Measurements from ENCODE around the gene RGP1. TPM values are rescaled to one million over a fixed set of nuclear protein-coding genes. Genes with fewer than 3 reads are reported as not detected.

RGP1 gene
- total RNA-seq, 2 donors from 2014 or later: 21.3 to 25.7 TPM

GRCh38 chr9:35790385-35791296, 41.6 kb downstream of the RGP1 start:
- H3K36me3 ChIP-seq: no peaks in the 10 kb centered on the region
- H3K4me3 ChIP-seq: peak overlapping the region; percentile 58 to 66
- peak; percentile 67 to 91 for TF ChIP-seq CTCF (IDR thresholded peaks at IDR 0.05)
- peak; percentile 81 for DNase-seq (ENCODE audit: low spot score)
- no peaks in the 10 kb centered on the region for H3K27me3 ChIP-seq
- H3K9me3 ChIP-seq: no peaks in the 10 kb centered on the region
- peaks cover 0 to 41% of the 10 kb centered on the region in 2 donors for H3K4me1 ChIP-seq
- peak overlapping the region; percentile 74 to 86 for H3K27ac ChIP-seq

DNA sequence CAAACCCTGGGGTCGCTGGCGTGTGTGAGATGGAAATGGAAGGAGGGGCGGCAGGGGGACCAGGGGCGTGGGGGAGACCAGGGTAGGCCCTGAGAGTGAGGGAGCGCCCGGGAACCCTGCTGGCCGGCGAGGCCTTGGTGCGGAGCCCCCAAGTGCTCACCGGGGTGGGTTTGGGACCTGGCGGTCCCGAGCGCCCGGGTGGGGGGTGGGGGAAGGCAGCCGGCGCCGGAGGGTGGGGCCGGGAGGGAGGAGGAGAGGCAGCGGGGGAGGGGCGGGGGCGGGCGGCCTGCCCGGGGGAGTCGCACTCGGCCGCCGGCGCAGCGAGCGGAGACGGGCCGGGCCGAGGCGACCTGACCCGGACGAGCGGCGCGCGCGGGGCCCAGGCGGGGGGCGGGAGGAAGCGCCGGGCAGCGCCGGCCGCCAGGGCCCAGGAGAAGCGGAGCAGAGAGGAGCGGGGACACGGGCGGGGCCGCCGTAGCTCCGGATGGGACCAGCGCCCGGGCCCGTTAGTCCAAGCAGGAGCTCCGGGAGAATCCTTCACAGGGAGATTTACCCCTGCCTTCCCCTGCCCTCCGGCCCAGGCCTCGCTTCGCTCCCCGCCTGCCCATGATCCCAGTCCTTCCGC, 42.3 kb downstream of the RGP1 start, which contains the start of gene NPR2:
NPR2 (plus strand) TSS at position 295 of the 625 bp plus-strand sequence. CDS start 818 bp downstream, outside the sequence.
- Histone ChIP-seq H3K4me1 (peaks cover 0 to 41% of the 10 kb centered on the region in 2 donors), H3K27ac (peak within 1 kb of the TSS; percentile 74 to 86), H3K36me3 (no peaks in the 10 kb centered on the region), H3K9me3 (no peaks in the 10 kb centered on the region), H3K4me3 (peak within 1 kb of the TSS; percentile 58 to 66), H3K27me3 (no peaks in the 10 kb centered on the region)
- no peak for DNase-seq (ENCODE audit: low spot score)
- TF ChIP-seq CTCF (IDR thresholded peaks at IDR 0.05): no peak

- peaks cover 0 to 41% of the 10 kb centered on the region in 2 donors for H3K4me1 ChIP-seq
- no peak for TF ChIP-seq CTCF (IDR thresholded peaks at IDR 0.05)
- no peaks in the 10 kb centered on the region for H3K27me3 ChIP-seq
- no peaks in the 10 kb centered on the region for H3K9me3 ChIP-seq
- peak overlapping the region; percentile 58 to 66 for H3K4me3 ChIP-seq
- DNase-seq (ENCODE audit: low spot score): no peak
- no peaks in the 10 kb centered on the region for H3K36me3 ChIP-seq
- peak overlapping the region; percentile 74 to 86 for H3K27ac ChIP-seq
These were observed 43.1 kb downstream of the RGP1 start for GRCh38 chr9:35792024-35792813.

DNA sequence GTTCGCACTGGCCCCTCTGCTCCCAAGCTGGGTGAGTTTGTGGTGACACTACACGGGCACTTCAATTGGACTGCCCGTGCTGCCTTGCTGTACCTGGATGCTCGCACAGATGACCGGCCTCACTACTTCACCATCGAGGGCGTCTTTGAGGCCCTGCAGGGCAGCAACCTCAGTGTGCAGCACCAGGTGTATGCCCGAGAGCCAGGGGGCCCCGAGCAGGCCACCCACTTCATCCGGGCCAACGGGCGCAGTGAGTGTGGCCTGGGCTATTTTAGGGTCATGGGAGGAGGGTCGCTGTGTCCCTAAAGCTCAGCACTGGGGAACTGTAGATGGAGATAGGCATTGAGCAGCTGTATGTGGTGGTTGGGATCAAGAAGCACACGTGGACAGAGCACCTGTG, 43.7 kb downstream of the RGP1 start:
- H3K9me3 ChIP-seq: no peaks in the 10 kb centered on the region
- peak overlapping the region in 1 of 2 donors; percentile 0 for H3K4me3 ChIP-seq
- no peak for DNase-seq (ENCODE audit: low spot score)
- H3K27ac ChIP-seq: no peak overlapping the region
- peaks cover 0 to 41% of the 10 kb centered on the region in 2 donors for H3K4me1 ChIP-seq
- no peaks in the 10 kb centered on the region for H3K36me3 ChIP-seq
- no peaks in the 10 kb centered on the region for H3K27me3 ChIP-seq
- no peak for TF ChIP-seq CTCF (IDR thresholded peaks at IDR 0.05)

DNA sequence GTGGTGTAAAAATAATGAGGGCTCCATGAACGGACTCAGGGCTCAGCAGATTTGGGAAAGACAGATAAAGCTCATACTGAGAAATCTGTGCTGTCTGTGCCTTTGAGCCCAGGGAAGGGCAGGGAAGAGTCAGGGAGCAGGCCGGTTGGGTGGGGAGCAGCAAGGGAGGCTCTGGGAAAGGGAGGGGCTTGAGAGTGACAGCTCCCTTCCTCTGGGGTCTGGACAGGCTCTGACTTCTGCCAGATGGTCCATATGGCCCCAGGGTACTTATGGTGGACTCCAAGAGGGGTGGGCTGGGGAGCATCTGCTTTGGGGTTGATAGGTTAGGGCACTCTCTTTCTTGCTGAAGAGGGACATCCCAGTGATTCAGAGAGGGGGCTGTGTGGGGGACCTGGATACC, 44.4 kb downstream of the RGP1 start:
- TF ChIP-seq CTCF (IDR thresholded peaks at IDR 0.05): no peak
- DNase-seq (ENCODE audit: low spot score): no peak
- no peaks in the 10 kb centered on the region for H3K9me3 ChIP-seq
- H3K27ac ChIP-seq: peak overlapping the region; percentile 8 to 30
- peak overlapping the region in 1 of 2 donors; percentile 0 for H3K4me3 ChIP-seq
- no peaks in the 10 kb centered on the region for H3K36me3 ChIP-seq
- no peaks in the 10 kb centered on the region for H3K27me3 ChIP-seq
- H3K4me1 ChIP-seq: peaks cover 0 to 41% of the 10 kb centered on the region in 2 donors

All from right atrium auricular region (tissue), 2 donors.